DND-41 (cell line): Measurements from ENCODE around the gene MCHR1.

ENCODE experiments used
- EZH2 ChIP-seq: IDR thresholded peaks from 3 replicates; pipeline ENCODE4 v1.6.1; 2012; ENCODE audit warnings: borderline replicate concordance, low read depth, mild to moderate bottlenecking, moderate library complexity, low read length, inconsistent platforms; ENCODE audit not compliant: severe bottlenecking
- TF ChIP-seq, protein P1 (sequence below): IDR thresholded peaks from 2 replicates; pipeline ENCODE4 v1.5.1; 2012; ENCODE audit warnings: borderline replicate concordance, low read length, moderate library complexity, mild to moderate bottlenecking; ENCODE audit not compliant: poor library complexity, severe bottlenecking; ENCODE audit errors: extremely low read depth

DNA sequence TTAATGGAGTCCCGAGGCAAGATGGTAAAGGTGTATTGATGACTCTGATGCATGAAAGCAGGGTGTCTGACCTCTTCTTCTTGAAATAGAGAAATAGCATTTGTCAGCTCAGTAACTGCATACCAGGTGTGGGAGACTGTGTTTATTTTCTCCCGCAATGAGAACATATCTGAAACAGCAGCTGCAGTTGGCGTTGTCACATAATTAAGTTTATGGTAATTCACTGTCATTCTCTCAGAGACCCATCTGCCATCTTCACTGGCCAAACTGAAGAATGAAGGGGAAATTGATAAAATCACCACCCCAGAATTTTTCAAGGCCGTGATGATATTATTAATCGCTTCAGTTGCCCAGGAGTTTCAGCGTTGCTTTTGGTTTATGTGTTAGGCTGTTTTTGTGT is 20.1 kb upstream of the MCHR1 start:
- no peak for TF ChIP-seq EZH2
- TF ChIP-seq, protein P1, sequence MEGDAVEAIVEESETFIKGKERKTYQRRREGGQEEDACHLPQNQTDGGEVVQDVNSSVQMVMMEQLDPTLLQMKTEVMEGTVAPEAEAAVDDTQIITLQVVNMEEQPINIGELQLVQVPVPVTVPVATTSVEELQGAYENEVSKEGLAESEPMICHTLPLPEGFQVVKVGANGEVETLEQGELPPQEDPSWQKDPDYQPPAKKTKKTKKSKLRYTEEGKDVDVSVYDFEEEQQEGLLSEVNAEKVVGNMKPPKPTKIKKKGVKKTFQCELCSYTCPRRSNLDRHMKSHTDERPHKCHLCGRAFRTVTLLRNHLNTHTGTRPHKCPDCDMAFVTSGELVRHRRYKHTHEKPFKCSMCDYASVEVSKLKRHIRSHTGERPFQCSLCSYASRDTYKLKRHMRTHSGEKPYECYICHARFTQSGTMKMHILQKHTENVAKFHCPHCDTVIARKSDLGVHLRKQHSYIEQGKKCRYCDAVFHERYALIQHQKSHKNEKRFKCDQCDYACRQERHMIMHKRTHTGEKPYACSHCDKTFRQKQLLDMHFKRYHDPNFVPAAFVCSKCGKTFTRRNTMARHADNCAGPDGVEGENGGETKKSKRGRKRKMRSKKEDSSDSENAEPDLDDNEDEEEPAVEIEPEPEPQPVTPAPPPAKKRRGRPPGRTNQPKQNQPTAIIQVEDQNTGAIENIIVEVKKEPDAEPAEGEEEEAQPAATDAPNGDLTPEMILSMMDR = no peak
